K562 (cell line): ENCODE results near the gene SYN1. TPM values are rescaled to one million over a fixed set of nuclear protein-coding genes. Genes with fewer than 3 reads are reported as not detected.

Source experiments
- CC2D1A ChIP-seq: fragments of 450-650 bp; IDR thresholded peaks from 2 replicates; pipeline ENCODE4 v1.6.1; 2017; ENCODE audit warnings: mild to moderate bottlenecking
- FOXK1 ChIP-seq: sonication (generic); formaldehyde crosslinking; IDR thresholded peaks from 2 replicates; pipeline ENCODE4 v1.8.0; 2022; ENCODE audit warnings: missing genetic modification reagents, mild to moderate bottlenecking, borderline replicate concordance
- HSF4 ChIP-seq: fragments of 250-450 bp; sonication (Bioruptor Pico); IDR thresholded peaks from 2 replicates; pipeline ENCODE4 v2.1.2; 2022; ENCODE audit warnings: mild to moderate bottlenecking, moderate library complexity, borderline replicate concordance
- PTRF ChIP-seq: fragments of 450-650 bp; IDR thresholded peaks from 2 replicates; pipeline ENCODE4 v1.6.1; 2016; ENCODE audit warnings: mild to moderate bottlenecking, missing genetic modification characterization, missing compliant biosample characterization
- SMC3 ChIP-seq: conservative IDR thresholded peaks from 2 replicates; pipeline ENCODE4 v1.6.1; 2011; ENCODE audit warnings: low read depth, low read length, improper control_type of control experiment; ENCODE audit not compliant: insufficient read depth
- TRIM24 ChIP-seq, 2 experiments: fragments of 450-650 bp; IDR thresholded peaks; 2 replicates each; pipeline ENCODE4 v1.6.1; 2016
- TRIM28 ChIP-seq: fragments of 450-650 bp; IDR thresholded peaks from 2 replicates; pipeline ENCODE4 v1.6.1; 2017
- ZBTB5 ChIP-seq: fragments of 450-650 bp; IDR thresholded peaks from 2 replicates; pipeline ENCODE4 v1.6.1; 2017; ENCODE audit warnings: antibody characterized with exemption
- ZNF146 ChIP-seq: IDR thresholded peaks from one replicate; pipeline ENCODE4 v1.6.1; 2018; ENCODE audit warnings: missing compliant biosample characterization; ENCODE audit not compliant: unreplicated experiment
- ZNF561 ChIP-seq: fragments of 450-650 bp; formaldehyde crosslinking; conservative IDR thresholded peaks from 2 replicates; pipeline ENCODE4 v1.4.0; 2020; ENCODE audit warnings: mild to moderate bottlenecking, moderate library complexity
- ZNF583 ChIP-seq: fragments of 250-450 bp; sonication (Bioruptor Pico); IDR thresholded peaks from 2 replicates; pipeline ENCODE4 v1.4.0; 2020
- polyA plus RNA-seq, 8 experiments: library from polyadenylated mRNA; depleted of rRNA in 4 of 8; stranded (reverse) in 5 of 8; unstranded in 3 of 8; fragments of >200 nt; fragmentation: Nextera tagmentation in 2 of 8; fragmentation: Illumina TruSeq in 1 of 8; extraction: Ambion mirVana in 2 of 8; extraction: Trizol in 1 of 8; gene quantifications; 2 replicates each; pipeline versions ENCODE4 v1.2.1 to v1.2.3, GENCODE V29; 2011 to 2014; ENCODE audit warnings: inconsistent platforms in 1 of 8, missing spikeins in 1 of 8
- total RNA-seq, 7 experiments: library from RNA; depleted of rRNA in 6 of 7; stranded (reverse); fragments of >200 nt in 6 of 7; fragmentation: Illumina TruSeq in 2 of 7; extraction: Trizol in 2 of 7; gene quantifications; 2 replicates each; pipeline versions ENCODE4 v1.2.1 to v1.2.3, GENCODE V29; 2011 to 2021; ENCODE audit warnings: low replicate concordance in 1 of 7
- TF ChIP-seq, protein P1 (sequence below): fragments of 250-450 bp; sonication (Bioruptor Pico); IDR thresholded peaks from 2 replicates; pipeline ENCODE4 v1.9.0; 2021; ENCODE audit warnings: mild to moderate bottlenecking, inconsistent platforms
- TF ChIP-seq, protein P2 (sequence below): IDR thresholded peaks from 2 replicates; pipeline ENCODE4 v1.6.1; 2016; ENCODE audit warnings: missing genetic modification characterization, missing compliant biosample characterization

The SYN1 gene
- total and polyA plus RNA-seq, 9 of the 15 experiments (the other 6 are each of a cell fraction or from before 2014, with no cell fraction given): 0.01 to 0.28 (median 0.18) TPM; not detected in 2

DNA sequence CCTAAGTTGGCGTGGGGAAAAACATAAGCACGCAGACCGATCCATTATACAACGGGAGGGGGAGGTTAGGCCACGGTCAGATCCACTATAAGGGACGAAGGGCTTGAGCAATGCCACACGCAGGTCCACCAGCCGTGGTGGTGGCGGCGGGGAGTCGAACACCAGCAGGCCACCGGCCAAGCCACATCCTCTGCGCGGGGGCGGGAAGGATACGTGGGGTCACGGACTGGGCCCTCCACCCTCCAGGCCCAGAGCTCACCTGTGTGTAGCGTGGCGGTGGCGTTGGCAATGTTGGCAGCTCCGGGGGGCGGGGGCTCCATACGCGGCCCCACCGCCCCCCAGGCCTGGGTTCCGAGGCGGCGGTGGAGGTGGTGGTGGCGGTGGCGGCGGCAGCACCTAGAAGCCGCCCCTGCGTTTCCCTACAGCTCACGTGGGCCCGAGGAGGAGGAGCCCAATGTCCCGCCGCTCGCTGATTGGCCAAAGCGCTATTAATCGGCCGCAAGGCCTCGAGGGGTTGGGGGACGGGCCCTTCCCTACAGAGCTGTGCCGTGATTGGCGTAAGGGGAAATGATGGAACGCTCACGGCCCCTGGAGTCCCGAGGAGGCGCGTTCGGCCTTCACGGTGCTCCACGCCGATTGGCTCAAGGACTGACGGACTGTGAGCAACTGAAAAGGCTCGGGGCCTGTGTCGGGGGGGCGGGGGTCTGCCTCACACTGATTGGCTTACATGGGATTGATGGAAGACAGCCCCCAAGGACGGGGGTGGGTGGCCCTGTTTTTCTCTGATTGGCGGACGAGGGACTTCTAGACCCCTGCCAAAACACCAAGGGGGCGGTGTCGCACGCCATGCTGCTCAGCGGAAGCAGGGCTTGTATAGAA lies 30.7 kb upstream of the SYN1 start, which contains the start of gene ELK1 (continued):
- TF ChIP-seq, protein P1, sequence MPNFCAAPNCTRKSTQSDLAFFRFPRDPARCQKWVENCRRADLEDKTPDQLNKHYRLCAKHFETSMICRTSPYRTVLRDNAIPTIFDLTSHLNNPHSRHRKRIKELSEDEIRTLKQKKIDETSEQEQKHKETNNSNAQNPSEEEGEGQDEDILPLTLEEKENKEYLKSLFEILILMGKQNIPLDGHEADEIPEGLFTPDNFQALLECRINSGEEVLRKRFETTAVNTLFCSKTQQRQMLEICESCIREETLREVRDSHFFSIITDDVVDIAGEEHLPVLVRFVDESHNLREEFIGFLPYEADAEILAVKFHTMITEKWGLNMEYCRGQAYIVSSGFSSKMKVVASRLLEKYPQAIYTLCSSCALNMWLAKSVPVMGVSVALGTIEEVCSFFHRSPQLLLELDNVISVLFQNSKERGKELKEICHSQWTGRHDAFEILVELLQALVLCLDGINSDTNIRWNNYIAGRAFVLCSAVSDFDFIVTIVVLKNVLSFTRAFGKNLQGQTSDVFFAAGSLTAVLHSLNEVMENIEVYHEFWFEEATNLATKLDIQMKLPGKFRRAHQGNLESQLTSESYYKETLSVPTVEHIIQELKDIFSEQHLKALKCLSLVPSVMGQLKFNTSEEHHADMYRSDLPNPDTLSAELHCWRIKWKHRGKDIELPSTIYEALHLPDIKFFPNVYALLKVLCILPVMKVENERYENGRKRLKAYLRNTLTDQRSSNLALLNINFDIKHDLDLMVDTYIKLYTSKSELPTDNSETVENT (CRISPR knock-in tag): no peak
- no peak for TF ChIP-seq HSF4 (CRISPR knock-in tag)
- TF ChIP-seq FOXK1 (CRISPR knock-in tag): no peak
- TF ChIP-seq ZNF583: no peak
- TF ChIP-seq SMC3: 0 out of 2 replicates have a peak, but pooled peaks have one; percentile 1
- TF ChIP-seq ZNF561 (CRISPR knock-in tag): no peak
- TF ChIP-seq, protein P2, sequence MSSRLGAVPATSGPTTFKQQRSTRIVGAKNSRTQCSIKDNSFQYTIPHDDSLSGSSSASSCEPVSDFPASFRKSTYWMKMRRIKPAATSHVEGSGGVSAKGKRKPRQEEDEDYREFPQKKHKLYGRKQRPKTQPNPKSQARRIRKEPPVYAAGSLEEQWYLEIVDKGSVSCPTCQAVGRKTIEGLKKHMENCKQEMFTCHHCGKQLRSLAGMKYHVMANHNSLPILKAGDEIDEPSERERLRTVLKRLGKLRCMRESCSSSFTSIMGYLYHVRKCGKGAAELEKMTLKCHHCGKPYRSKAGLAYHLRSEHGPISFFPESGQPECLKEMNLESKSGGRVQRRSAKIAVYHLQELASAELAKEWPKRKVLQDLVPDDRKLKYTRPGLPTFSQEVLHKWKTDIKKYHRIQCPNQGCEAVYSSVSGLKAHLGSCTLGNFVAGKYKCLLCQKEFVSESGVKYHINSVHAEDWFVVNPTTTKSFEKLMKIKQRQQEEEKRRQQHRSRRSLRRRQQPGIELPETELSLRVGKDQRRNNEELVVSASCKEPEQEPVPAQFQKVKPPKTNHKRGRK (tag): no peak
- TF ChIP-seq ZBTB5: no peak
- no peak for TF ChIP-seq CC2D1A
- TF ChIP-seq PTRF: no peak
- no peak for TF ChIP-seq ZNF146 (CRISPR knock-in tag)
- TF ChIP-seq TRIM28: no peak
- TF ChIP-seq TRIM24 (IDR thresholded peaks at IDR 0.05): no peak
